Measurements from ENCODE around the gene BIRC3. TPM values are rescaled to one million over a fixed set of nuclear protein-coding genes. Genes with fewer than 3 reads are reported as not detected.

Gene BIRC3
- polyA plus RNA-seq, 1 experiment: 3.5 TPM

GRCh38 chr11:102375720-102376399, 58.6 kb downstream of the BIRC3 start:
- no peaks in the 10 kb centered on the region for H3K9me3 ChIP-seq (ENCODE audit: control insufficient read depth, insufficient read depth, low read length)
- CTCF ChIA-PET: interaction anchor here (0.7 to 1.7 kb wide), 5 partner anchors 15 to 290 kb away, joined by 3 to 10 read pairs (median 5); no protein-coding TSS in a partner anchor
- no peak overlapping the region for H3K27ac ChIP-seq (ENCODE audit: low read depth, low read length)
- DNase-seq (ENCODE audit: low read depth, low spot score): no peak
- no peak for TF ChIP-seq CTCF (IDR thresholded peaks at IDR 0.05; ENCODE audit: low read depth, low read length)
- POLR2A ChIA-PET: no interaction called here
- H3K4me3 ChIP-seq (ENCODE audit: low read depth, low read length): no peak overlapping the region
- no peaks in the 10 kb centered on the region for H3K27me3 ChIP-seq (ENCODE audit: control insufficient read depth, insufficient read depth, low read length)

DNA sequence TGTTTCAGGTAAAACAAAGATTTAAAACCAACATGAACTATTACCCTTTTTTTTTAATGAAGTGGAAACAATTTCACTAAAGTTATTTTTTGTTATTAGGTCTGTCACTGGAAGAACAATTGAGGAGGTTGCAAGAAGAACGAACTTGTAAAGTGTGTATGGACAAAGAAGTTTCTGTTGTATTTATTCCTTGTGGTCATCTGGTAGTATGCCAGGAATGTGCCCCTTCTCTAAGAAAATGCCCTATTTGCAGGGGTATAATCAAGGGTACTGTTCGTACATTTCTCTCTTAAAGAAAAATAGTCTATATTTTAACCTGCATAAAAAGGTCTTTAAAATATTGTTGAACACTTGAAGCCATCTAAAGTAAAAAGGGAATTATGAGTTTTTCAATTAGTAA, 60.6 kb downstream of the BIRC3 start:
- ChIA-PET CTCF (interaction anchor here (1.0 kb wide), 1 partner anchor 13 kb away, joined by 4 read pairs; no protein-coding TSS in a partner anchor), POLR2A (no interaction called here)
- no peak for TF ChIP-seq CTCF (IDR thresholded peaks at IDR 0.05; ENCODE audit: low read depth, low read length)
- H3K27ac ChIP-seq (ENCODE audit: low read depth, low read length): no peak overlapping the region
- no peaks in the 10 kb centered on the region for H3K9me3 ChIP-seq (ENCODE audit: control insufficient read depth, insufficient read depth, low read length)
- DNase-seq (ENCODE audit: low read depth, low spot score): no peak
- no peak overlapping the region for H3K4me3 ChIP-seq (ENCODE audit: low read depth, low read length)
- no peaks in the 10 kb centered on the region for H3K27me3 ChIP-seq (ENCODE audit: control insufficient read depth, insufficient read depth, low read length)

- H3K27ac ChIP-seq (ENCODE audit: low read depth, low read length): no peak overlapping the region
- DNase-seq (ENCODE audit: low read depth, low spot score): no peak
- CTCF ChIA-PET: interaction anchor here (1.0 to 3.7 kb wide), 2 partner anchors 12 kb away, joined by 4 to 33 read pairs; no protein-coding TSS in a partner anchor
- no peaks in the 10 kb centered on the region for H3K9me3 ChIP-seq (ENCODE audit: control insufficient read depth, insufficient read depth, low read length)
- no peak for TF ChIP-seq CTCF (IDR thresholded peaks at IDR 0.05; ENCODE audit: low read depth, low read length)
- no peaks in the 10 kb centered on the region for H3K27me3 ChIP-seq (ENCODE audit: control insufficient read depth, insufficient read depth, low read length)
- POLR2A ChIA-PET: no interaction called here
- H3K4me3 ChIP-seq (ENCODE audit: low read depth, low read length): no peak overlapping the region
These were observed 61.5 kb downstream of the BIRC3 start for GRCh38 chr11:102378818-102379217.

DNA sequence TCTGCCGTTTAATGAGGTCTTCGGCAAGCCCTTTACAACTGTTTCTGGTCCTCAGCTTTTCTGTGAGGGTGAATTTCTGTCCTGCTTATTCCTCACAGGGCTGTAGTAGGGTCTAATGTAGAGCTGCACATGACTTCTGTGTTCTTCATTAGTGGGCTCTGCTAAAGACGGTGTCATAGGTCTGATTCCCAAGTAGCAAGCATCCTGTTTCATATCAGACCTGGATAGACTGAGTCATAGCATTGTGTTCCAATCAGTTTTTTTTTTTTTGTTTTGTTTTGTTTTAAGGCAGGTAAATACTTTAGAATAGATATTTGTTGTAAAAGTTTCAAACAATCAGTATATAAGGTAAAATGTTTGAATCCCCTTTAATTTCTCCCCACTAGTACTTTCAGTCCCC, 65.1 kb downstream of the BIRC3 start:
- Histone ChIP-seq H3K27ac (ENCODE audit: low read depth, low read length) (no peak overlapping the region), H3K9me3 (ENCODE audit: control insufficient read depth, insufficient read depth, low read length) (no peaks in the 10 kb centered on the region), H3K4me3 (ENCODE audit: low read depth, low read length) (no peak overlapping the region), H3K27me3 (ENCODE audit: control insufficient read depth, insufficient read depth, low read length) (no peaks in the 10 kb centered on the region)
- CTCF ChIA-PET: interaction anchor here (1.4 to 3.7 kb wide), 2 partner anchors 8 to 10 kb away, joined by 3 to 33 read pairs; no protein-coding TSS in a partner anchor
- TF ChIP-seq CTCF (IDR thresholded peaks at IDR 0.05; ENCODE audit: low read depth, low read length): no peak
- POLR2A ChIA-PET: no interaction called here
- no peak for DNase-seq (ENCODE audit: low read depth, low spot score)

- CTCF ChIA-PET: interaction anchor here (0.8 kb wide), 1 partner anchor 282 kb away, joined by 3 read pairs; no protein-coding TSS in a partner anchor
- TF ChIP-seq CTCF (IDR thresholded peaks at IDR 0.05; ENCODE audit: low read depth, low read length): no peak
- POLR2A ChIA-PET: no interaction called here
- no peaks in the 10 kb centered on the region for H3K9me3 ChIP-seq (ENCODE audit: control insufficient read depth, insufficient read depth, low read length)
- H3K4me3 ChIP-seq (ENCODE audit: low read depth, low read length): no peak overlapping the region
- no peak overlapping the region for H3K27ac ChIP-seq (ENCODE audit: low read depth, low read length)
- H3K27me3 ChIP-seq (ENCODE audit: control insufficient read depth, insufficient read depth, low read length): no peaks in the 10 kb centered on the region
- no peak for DNase-seq (ENCODE audit: low read depth, low spot score)
These were observed 66.6 kb downstream of the BIRC3 start for GRCh38 chr11:102383839-102384238.

All from AG04450 (cell line).